Measurements from ENCODE around the gene TTC28.

- no peak for TF ChIP-seq POLR2A (IDR thresholded peaks at IDR 0.05)
- no peak for TF ChIP-seq CTCF (IDR thresholded peaks at IDR 0.05)
- no peak for TF ChIP-seq POLR2AphosphoS5 (IDR thresholded peaks at IDR 0.05)
Observed at GRCh38 chr22:28018461-28018927, 661.1 kb downstream of the TTC28 start.
